BE2C (cell line): Measurements from ENCODE around the gene ZCCHC14.
A peak's percentile ranks its signal among the peaks of the same experiment; 100 is the strongest.
"Not testable (repeated sequence)": the region's sequence is repeated elsewhere in the genome, so short reads cannot be mapped to it uniquely, and the experiment has no call there.

Source experiments
- DNase-seq: peaks from one replicate; pipeline ENCODE4 v3.0.0-alpha.2; 2020
- H3K27me3 ChIP-seq: fragments of 250-450 bp; sonication (Bioruptor Pico); 2 replicates; pipeline ENCODE4 v1.5.1; 2020; ENCODE audit warnings: mild to moderate bottlenecking
- H3K36me3 ChIP-seq: fragments of 250-450 bp; sonication (Bioruptor Pico); 2 replicates; pipeline ENCODE4 v1.5.1; 2020; ENCODE audit warnings: mild to moderate bottlenecking
- H3K4me1 ChIP-seq: fragments of 250-450 bp; sonication (Bioruptor Pico); 2 replicates; pipeline ENCODE4 v1.5.1; 2020
- H3K4me3 ChIP-seq: 2 replicates; pipeline ENCODE4 v1.5.1; 2011; ENCODE audit warnings: low read depth, low read length
- H3K9me3 ChIP-seq: fragments of 250-450 bp; sonication (Bioruptor Pico); 2 replicates; pipeline ENCODE4 v1.5.1; 2020
- CTCF ChIP-seq: IDR thresholded peaks from 2 replicates; pipeline ENCODE4 v1.5.1; 2012; ENCODE audit warnings: mild to moderate bottlenecking, low read depth, low read length

The ZCCHC14 gene

GRCh38 chr16:87496447-87496801, 3.6 kb upstream of the ZCCHC14 start:
- Histone ChIP-seq H3K9me3 (no peaks in the 10 kb centered on the region), H3K4me1 (peaks cover 2% of the 10 kb centered on the region; the same call in 1 of the 2 replicates), H3K36me3 (peaks cover 3% of the 10 kb centered on the region), H3K27me3 (no peaks in the 10 kb centered on the region), H3K4me3 (no peak overlapping the region)
- no peak for DNase-seq
- TF ChIP-seq CTCF, result no peak

GRCh38 chr16:87495578-87496446, 3.0 kb upstream of the ZCCHC14 start:
- no peak for TF ChIP-seq CTCF
- Histone ChIP-seq H3K9me3 (no peaks in the 10 kb centered on the region), H3K4me3 (no peak overlapping the region), H3K36me3 (peaks cover 8% of the 10 kb centered on the region), H3K4me1 (peaks cover 2% of the 10 kb centered on the region; the same call in 1 of the 2 replicates), H3K27me3 (no peaks in the 10 kb centered on the region)
- DNase-seq, result no peak

- H3K4me3 ChIP-seq, result peak overlapping the region; percentile 51
- no peaks in the 10 kb centered on the region for H3K9me3 ChIP-seq
- H3K27me3 ChIP-seq, result no peaks in the 10 kb centered on the region
- no peaks in the 10 kb centered on the region for H3K4me1 ChIP-seq
- no peak for TF ChIP-seq CTCF
- H3K36me3 ChIP-seq, result peaks cover 8% of the 10 kb centered on the region
- DNase-seq, result no peak
Observed at GRCh38 chr16:87493608-87494280, 920 bp upstream of the ZCCHC14 start.

- no peak overlapping the region for H3K4me3 ChIP-seq
- H3K36me3 ChIP-seq, result peaks cover 8% of the 10 kb centered on the region
- DNase-seq, result no peak
- TF ChIP-seq CTCF, result no peak
- H3K27me3 ChIP-seq, result no peaks in the 10 kb centered on the region
- H3K4me1 ChIP-seq, result no peaks in the 10 kb centered on the region
- H3K9me3 ChIP-seq, result no peaks in the 10 kb centered on the region
Observed at GRCh38 chr16:87492291-87492630, 563 bp downstream of the ZCCHC14 start.

GRCh38 chr16:87491522-87492290, 1.1 kb downstream of the ZCCHC14 start:
- peak; percentile 53 for DNase-seq
- H3K4me3 ChIP-seq, result peak overlapping the region; percentile 68

GRCh38 chr16:87490799-87491521, 1.9 kb downstream of the ZCCHC14 start:
- peak; percentile 32 for DNase-seq

More at GRCh38 chr16:87491522-87492290, 1.1 kb downstream of the ZCCHC14 start:
- no peak for TF ChIP-seq CTCF
- Histone ChIP-seq H3K36me3 (peaks cover 8% of the 10 kb centered on the region), H3K9me3 (no peaks in the 10 kb centered on the region), H3K4me1 (peaks cover 2% of the 10 kb centered on the region; the same call in 1 of the 2 replicates), H3K27me3 (no peaks in the 10 kb centered on the region)

More at GRCh38 chr16:87490799-87491521, 1.9 kb downstream of the ZCCHC14 start:
- H3K4me3 ChIP-seq, result peak overlapping the region; percentile 68
- not testable (repeated sequence) for H3K27me3 ChIP-seq, H3K4me1 ChIP-seq, H3K36me3 ChIP-seq, H3K9me3 ChIP-seq
